K562 (cell line): ENCODE measurements around the gene COL5A1. TPM values are rescaled to one million over a fixed set of nuclear protein-coding genes. Genes with fewer than 3 reads are reported as not detected.

Source experiments
- ATAC-seq: fragments of 200-7000 bp; cut with Tn5 transposase; 3 replicates; pipeline ENCODE4 v1.9.1; 2020; ENCODE audit warnings: moderate library complexity
- BruUV-seq: library from RNA; stranded (reverse); fragments of 400-500 nt; replicated peaks from 2 replicates; lab custom pipeline; 2021; lab: Mats Ljungman, UMichigan
- CTCF ChIA-PET: fragments of 300-600 bp; formaldehyde crosslinking; extraction: SDS; loops from one replicate; lab custom pipeline; 2021; ENCODE audit warnings: low intra/inter-chr PET ratio; lab: Yijun Ruan, JAX
- POLR2A ChIA-PET: fragments of 300-600, 350-650 bp; sonication (Branson Sonifier 250); formaldehyde crosslinking; extraction: SDS; loops from one replicate; lab custom pipeline; 2021; ENCODE audit warnings: antibody characterized with exemption, inconsistent platforms; lab: Yijun Ruan, JAX
- DNase-seq, 4 experiments: peaks; one replicate each; pipeline versions ENCODE4 v3.0.0 to v3.0.0-alpha.2; 2011 to 2018; ENCODE audit warnings: low spot score in 3 of 4, mixed read lengths in 3 of 4; ENCODE audit errors: extremely low read depth in 1 of 4
- FAIRE-seq: peaks from 2 replicates; lab custom pipeline; 2011; peaks lifted over from hg19 to GRCh38; lab: Jason Lieb, UNC
- H2AFZ ChIP-seq: 2 replicates; pipeline ENCODE4 v1.6.0; 2011; ENCODE audit warnings: low read depth, low read length, control low read depth, inconsistent platforms
- H3K27ac ChIP-seq: fragments of 200-600 bp; 3 replicates; pipeline ENCODE4 v1.8.0; 2011; ENCODE audit warnings: low read depth, mild to moderate bottlenecking, control low read depth, inconsistent platforms, low read length, moderate library complexity, mixed read lengths; ENCODE audit errors: extremely low read depth
- H3K27me3 ChIP-seq, 2 experiments: fragments of 300-600 bp in 1 of 2; 2 replicates in 1 of 2; 3 replicates in 1 of 2; pipeline versions ENCODE4 v1.6.0 to v1.8.0; 2011; ENCODE audit warnings: inconsistent platforms in 2 of 2, low read length in 2 of 2, mild to moderate bottlenecking in 1 of 2, mixed read lengths in 1 of 2, moderate library complexity in 1 of 2; ENCODE audit not compliant: control insufficient read depth in 2 of 2, insufficient read depth in 2 of 2
- H3K36me3 ChIP-seq: fragments of 300-600 bp; 3 replicates; pipeline ENCODE4 v1.8.0; 2011; ENCODE audit warnings: mild to moderate bottlenecking, low read length, inconsistent platforms; ENCODE audit not compliant: control insufficient read depth, insufficient read depth
- H3K4me1 ChIP-seq, 2 experiments: fragments of 200-600 bp in 1 of 2; replicated peaks in 1 of 2; 2 replicates in 1 of 2; 3 replicates in 1 of 2; pipeline versions ENCODE4 v1.5.1 to v1.8.0; 2011; ENCODE audit warnings: inconsistent platforms in 2 of 2, low read length in 2 of 2, mild to moderate bottlenecking in 1 of 2, mixed read lengths in 1 of 2, moderate library complexity in 1 of 2; ENCODE audit not compliant: control insufficient read depth in 2 of 2, insufficient read depth in 2 of 2
- H3K4me2 ChIP-seq: 2 replicates; pipeline ENCODE4 v1.6.1; 2011; ENCODE audit warnings: low read length, control low read depth, inconsistent platforms, mixed read lengths; ENCODE audit not compliant: insufficient read depth
- H3K4me3 ChIP-seq: fragments of 200-600 bp; sonication (generic), shearing (Covaris generic); 2 replicates; pipeline ENCODE4 v1.5.1; 2016; ENCODE audit warnings: control low read depth, inconsistent platforms
- H3K79me2 ChIP-seq: fragments of 200-600 bp; 3 replicates; pipeline ENCODE4 v1.8.0; 2011; ENCODE audit warnings: low read length, inconsistent platforms; ENCODE audit not compliant: control insufficient read depth, insufficient read depth
- H3K9ac ChIP-seq, 2 experiments: 2 replicates each; pipeline versions ENCODE4 v1.6.0 to v1.6.1; 2011; ENCODE audit warnings: low read depth in 2 of 2, low read length in 2 of 2, control low read depth in 1 of 2, inconsistent platforms in 1 of 2, mild to moderate bottlenecking in 1 of 2, mixed read lengths in 1 of 2; ENCODE audit not compliant: insufficient read depth in 1 of 2
- H3K9me1 ChIP-seq: one replicate; pipeline ENCODE4 v1.6.0; 2011; ENCODE audit warnings: inconsistent platforms, mild to moderate bottlenecking, low read length, moderate library complexity; ENCODE audit not compliant: control insufficient read depth, insufficient read depth
- H3K9me3 ChIP-seq: replicated peaks from 2 replicates; pipeline ENCODE4 v1.5.1; 2011; ENCODE audit warnings: low read depth, low read length, inconsistent platforms; ENCODE audit not compliant: control insufficient read depth, insufficient read depth
- H4K20me1 ChIP-seq: replicated peaks from 2 replicates; pipeline ENCODE4 v1.6.1; 2011; ENCODE audit warnings: low read length, inconsistent platforms, mixed read lengths; ENCODE audit not compliant: control insufficient read depth, insufficient read depth
- CXXC5 ChIP-seq: fragments of 250-450 bp; sonication (Bioruptor Pico); IDR thresholded peaks from 2 replicates; pipeline ENCODE4 v1.8.0; 2022; ENCODE audit warnings: inconsistent platforms, mild to moderate bottlenecking, moderate library complexity
- ELF1 ChIP-seq: fragments of 200-800 bp; sonication (Bioruptor generic); IDR thresholded peaks from 2 replicates; pipeline ENCODE4 v1.6.1; 2016; ENCODE audit warnings: missing genetic modification characterization, missing compliant biosample characterization
- MAZ ChIP-seq, 2 experiments: fragments of 450-650 bp in 1 of 2; sonication (generic) in 1 of 2; formaldehyde crosslinking; IDR thresholded peaks in 1 of 2; conservative IDR thresholded peaks in 1 of 2; 2 replicates each; pipeline versions ENCODE4 v1.4.0 to v1.5.0; 2020; ENCODE audit warnings: mild to moderate bottlenecking in 1 of 2, missing genetic modification reagents in 1 of 2
- NCOA1 ChIP-seq: fragments of 450-650 bp; IDR thresholded peaks from 2 replicates; pipeline ENCODE4 v1.6.1; 2016; ENCODE audit warnings: low read depth
- NONO ChIP-seq, 2 experiments: fragments of 200-400 bp in 1 of 2; fragments of 450-650 bp in 1 of 2; formaldehyde crosslinking in 1 of 2; IDR thresholded peaks; 2 replicates each; pipeline ENCODE4 v1.6.1; 2017; ENCODE audit warnings: low read depth in 2 of 2, mild to moderate bottlenecking in 2 of 2, moderate library complexity in 2 of 2, low read length in 1 of 2
- PURB ChIP-seq: sonication (generic); formaldehyde crosslinking; IDR thresholded peaks from 2 replicates; pipeline ENCODE4 v1.9.0; 2021; ENCODE audit warnings: low read depth, mild to moderate bottlenecking, missing genetic modification reagents
- SUPT5H ChIP-seq: fragments of 450-650 bp; IDR thresholded peaks from 2 replicates; pipeline ENCODE4 v1.6.1; 2016
- ZBTB11 ChIP-seq, 3 experiments: fragments of 200-800 bp in 1 of 3; fragments of 250-450 bp in 1 of 3; fragments of 450-650 bp in 1 of 3; sonication (Bioruptor Pico) in 1 of 3; sonication (Bioruptor generic) in 1 of 3; formaldehyde crosslinking in 1 of 3; IDR thresholded peaks; 2 replicates each; pipeline versions ENCODE4 v1.6.1 to v1.8.0; 2016 to 2022; ENCODE audit warnings: mild to moderate bottlenecking in 2 of 3, missing genetic modification characterization in 2 of 3, missing compliant biosample characterization in 1 of 3, moderate library complexity in 1 of 3
- ZNF140 ChIP-seq: fragments of 250-450 bp; sonication (Bioruptor Pico); IDR thresholded peaks from 2 replicates; pipeline ENCODE4 v1.8.0; 2021; ENCODE audit warnings: moderate library complexity, mild to moderate bottlenecking, inconsistent platforms
- ZNF174 ChIP-seq: fragments of 250-450 bp; sonication (Bioruptor Pico); IDR thresholded peaks from 2 replicates; pipeline ENCODE4 v1.4.0; 2020; ENCODE audit warnings: mild to moderate bottlenecking
- ZNF75A ChIP-seq: fragments of 450-650 bp; formaldehyde crosslinking; IDR thresholded peaks from 2 replicates; pipeline ENCODE4 v1.4.0; 2020; ENCODE audit warnings: mild to moderate bottlenecking
- WGBS: fragments of 100-300 bp; shearing (Covaris generic); methylation state at CpG from one replicate; pipeline ENCODE4 v1.1.6; 2016; ENCODE audit warnings: low coverage, mixed read lengths; ENCODE audit not compliant: insufficient coverage; ENCODE audit errors: missing lambda C conversion rate; 5-methylcytosine and 5-hydroxymethylcytosine counted together
- in situ Hi-C: fragments of 300-500 bp; cut with MboI; formaldehyde crosslinking; loops from 4 replicates; pipeline ENCODE4 v1.15.0; 2018; ENCODE audit warnings: inconsistent platforms, mixed read lengths
- intact Hi-C: fragments of 100-400 bp; cut with micrococcal nuclease; formaldehyde crosslinking; loops from 2 replicates; pipeline ENCODE4 v1.14.2; 2022
- polyA plus RNA-seq, 8 experiments: library from polyadenylated mRNA; depleted of rRNA in 4 of 8; stranded (reverse) in 5 of 8; unstranded in 3 of 8; fragments of >200 nt; fragmentation: Nextera tagmentation in 2 of 8; fragmentation: Illumina TruSeq in 1 of 8; extraction: Ambion mirVana in 2 of 8; extraction: Trizol in 1 of 8; gene quantifications; 2 replicates each; pipeline versions ENCODE4 v1.2.1 to v1.2.3, GENCODE V29; 2011 to 2014; ENCODE audit warnings: inconsistent platforms in 1 of 8, missing spikeins in 1 of 8
- total RNA-seq, 7 experiments: library from RNA; depleted of rRNA in 6 of 7; stranded (reverse); fragments of >200 nt in 6 of 7; fragmentation: Illumina TruSeq in 2 of 7; extraction: Trizol in 2 of 7; gene quantifications; 2 replicates each; pipeline versions ENCODE4 v1.2.1 to v1.2.3, GENCODE V29; 2011 to 2021; ENCODE audit warnings: low replicate concordance in 1 of 7
- TF ChIP-seq, protein P1 (sequence below): fragments of 250-450 bp; sonication (Bioruptor Pico); IDR thresholded peaks from 2 replicates; pipeline ENCODE4 v1.5.0; 2022; ENCODE audit warnings: mild to moderate bottlenecking

The COL5A1 gene
- total and polyA plus RNA-seq, 9 of the 15 experiments (the other 6 are each of a cell fraction or from before 2014, with no cell fraction given) = under 0.01 to 0.13 (median 0.04) TPM; not detected in 6

DNA sequence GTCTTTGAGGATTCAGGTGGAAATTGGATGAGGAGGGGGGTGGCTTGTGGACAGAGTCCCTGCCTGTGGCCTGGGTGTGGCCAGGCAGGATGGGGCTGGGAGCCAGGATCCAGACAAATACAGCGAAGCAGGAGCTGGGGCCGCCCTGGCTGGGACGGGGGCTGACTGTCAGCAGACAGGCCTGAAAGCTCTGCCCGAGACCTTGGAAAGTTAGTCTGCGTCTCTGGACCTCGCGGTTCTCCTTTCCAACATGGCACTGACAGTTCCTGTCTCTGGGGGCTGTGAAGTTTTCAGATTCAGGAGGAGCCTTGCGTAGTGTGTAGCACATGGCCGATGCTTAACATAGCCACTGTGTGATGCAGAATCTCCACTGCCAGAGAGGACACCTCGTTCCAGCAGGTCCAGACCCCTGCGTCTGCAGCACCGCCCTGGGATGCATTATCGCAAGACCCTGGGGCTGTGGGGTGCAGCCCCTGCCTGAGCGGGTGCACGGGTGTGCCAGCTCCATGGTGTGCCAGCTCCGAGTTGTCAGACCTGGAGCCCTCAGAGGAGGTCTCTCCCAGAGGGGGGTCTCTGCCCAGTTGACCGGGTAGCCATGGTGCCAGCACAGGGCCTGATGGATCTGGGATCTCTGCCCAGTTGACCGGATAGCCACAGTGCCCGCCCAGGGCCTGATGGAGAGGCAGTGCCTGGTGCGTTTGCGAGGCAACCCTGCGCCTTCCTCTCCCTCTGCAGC is 89.3 kb downstream of the COL5A1 start (continued):
- no peak for TF ChIP-seq CXXC5
- no peak for TF ChIP-seq ZNF174 (CRISPR knock-in tag)
- no peak for TF ChIP-seq NCOA1
- TF ChIP-seq ZNF75A (CRISPR knock-in tag) = no peak
- no peak for TF ChIP-seq SUPT5H
- no peak for TF ChIP-seq PURB (CRISPR knock-in tag)

GRCh38 chr9:134731497-134732391 is 90.1 kb downstream of the COL5A1 start:
- Histone ChIP-seq H3K27ac (no peak overlapping the region), H3K9ac (no peak overlapping the region), H3K36me3 (no peaks in the 10 kb centered on the region), H3K79me2 (no peaks in the 10 kb centered on the region), H4K20me1 (no peaks in the 10 kb centered on the region), H2AFZ (no peak overlapping the region), H3K9me1 (no peaks in the 10 kb centered on the region), H3K4me3 (no peak overlapping the region), H3K4me1 (no peaks in the 10 kb centered on the region), H3K4me2 (no peak overlapping the region), H3K27me3 (peaks cover 0 to 16% of the 10 kb centered on the region in 2 experiments; a peak in 2 of 5 replicates), H3K9me3 (no peaks in the 10 kb centered on the region; the same call in 1 of the 2 replicates)
- in situ Hi-C loops = no loop called here
- 2% methylated on average over 44 of the region's 45 CpGs for WGBS
- ATAC-seq (no peak), FAIRE-seq (no peak), DNase-seq (no peak)
- ChIA-PET POLR2A (no interaction called here), CTCF (no interaction called here)
- BruUV-seq = no TSS peak
- intact Hi-C loops = no loop called here
- TF ChIP-seq MAZ (CRISPR knock-in tag; conservative IDR thresholded peaks at IDR 0.05 in 1 of 2, IDR thresholded peaks at IDR 0.05 in 1 of 2) (no peak), NONO (IDR thresholded peaks at IDR 0.05; ENCODE audit: low read depth in 2 of 2, low read length in 1 of 2) (no peak), ZBTB11 (CRISPR knock-in tag; IDR thresholded peaks at IDR 0.05) (no peak), ELF1 (tag) (no peak), ZNF140 (CRISPR knock-in tag) (no peak)
- TF ChIP-seq, protein P1, sequence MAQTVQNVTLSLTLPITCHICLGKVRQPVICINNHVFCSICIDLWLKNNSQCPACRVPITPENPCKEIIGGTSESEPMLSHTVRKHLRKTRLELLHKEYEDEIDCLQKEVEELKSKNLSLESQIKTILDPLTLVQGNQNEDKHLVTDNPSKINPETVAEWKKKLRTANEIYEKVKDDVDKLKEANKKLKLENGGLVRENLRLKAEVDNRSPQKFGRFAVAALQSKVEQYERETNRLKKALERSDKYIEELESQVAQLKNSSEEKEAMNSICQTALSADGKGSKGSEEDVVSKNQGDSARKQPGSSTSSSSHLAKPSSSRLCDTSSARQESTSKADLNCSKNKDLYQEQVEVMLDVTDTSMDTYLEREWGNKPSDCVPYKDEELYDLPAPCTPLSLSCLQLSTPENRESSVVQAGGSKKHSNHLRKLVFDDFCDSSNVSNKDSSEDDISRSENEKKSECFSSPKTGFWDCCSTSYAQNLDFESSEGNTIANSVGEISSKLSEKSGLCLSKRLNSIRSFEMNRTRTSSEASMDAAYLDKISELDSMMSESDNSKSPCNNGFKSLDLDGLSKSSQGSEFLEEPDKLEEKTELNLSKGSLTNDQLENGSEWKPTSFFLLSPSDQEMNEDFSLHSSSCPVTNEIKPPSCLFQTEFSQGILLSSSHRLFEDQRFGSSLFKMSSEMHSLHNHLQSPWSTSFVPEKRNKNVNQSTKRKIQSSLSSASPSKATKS (CRISPR knock-in tag) = no peak
